H9 (cell line): Measurements from ENCODE around the gene FAM24B. TPM values are rescaled to one million over a fixed set of nuclear protein-coding genes. Genes with fewer than 3 reads are reported as not detected.

Experiments
- DNase-seq: peaks from one replicate; pipeline ENCODE4 v3.0.0-alpha.2; 2017
- H2AFZ ChIP-seq: one replicate; pipeline ENCODE4 v1.6.1; 2013; ENCODE audit warnings: mild to moderate bottlenecking, low read length, control low read depth, moderate library complexity
- H2AK5ac ChIP-seq: 2 replicates; pipeline ENCODE4 v1.6.1; 2013; ENCODE audit warnings: low read length, control low read depth, mixed read lengths; ENCODE audit not compliant: insufficient read length
- H2BK120ac ChIP-seq: one replicate; pipeline ENCODE4 v1.6.1; 2013; ENCODE audit warnings: low read depth, mild to moderate bottlenecking, low read length, control low read depth, inconsistent platforms; ENCODE audit not compliant: poor library complexity, severe bottlenecking
- H2BK12ac ChIP-seq: 2 replicates; pipeline ENCODE4 v1.6.1; 2013; ENCODE audit warnings: low read length, control low read depth, mixed read lengths, low read depth; ENCODE audit not compliant: insufficient read length
- H2BK15ac ChIP-seq: 2 replicates; pipeline ENCODE4 v1.6.1; 2013; ENCODE audit warnings: low read depth, low read length, control low read depth
- H2BK20ac ChIP-seq: one replicate; pipeline ENCODE4 v1.6.1; 2013; ENCODE audit warnings: low read depth, mild to moderate bottlenecking, low read length, control low read depth, inconsistent platforms; ENCODE audit not compliant: poor library complexity, severe bottlenecking
- H2BK5ac ChIP-seq: 2 replicates; pipeline ENCODE4 v1.6.1; 2013; ENCODE audit warnings: low read length, control low read depth, mixed read lengths; ENCODE audit not compliant: insufficient read length
- H3K14ac ChIP-seq: 2 replicates; pipeline ENCODE4 v1.6.1; 2013; ENCODE audit warnings: low read length, control low read depth; ENCODE audit not compliant: insufficient read depth
- H3K18ac ChIP-seq: 2 replicates; pipeline ENCODE4 v1.6.1; 2013; ENCODE audit warnings: low read depth, mild to moderate bottlenecking, mixed read lengths, low read length, control low read depth; ENCODE audit not compliant: insufficient read length
- H3K23ac ChIP-seq: 2 replicates; pipeline ENCODE4 v1.6.1; 2013; ENCODE audit warnings: low read length, control low read depth, mixed read lengths, low read depth; ENCODE audit not compliant: insufficient read length
- H3K23me2 ChIP-seq: 2 replicates; pipeline ENCODE4 v1.6.1; 2013; ENCODE audit warnings: low read depth, mild to moderate bottlenecking, mixed read lengths, low read length, control low read depth; ENCODE audit not compliant: insufficient read length, poor library complexity, severe bottlenecking
- H3K27ac ChIP-seq: 2 replicates; pipeline ENCODE4 v1.5.1; 2013; ENCODE audit warnings: low read length, control low read depth, mixed read lengths, low read depth; ENCODE audit not compliant: insufficient read length
- H3K27me3 ChIP-seq: 2 replicates; pipeline ENCODE4 v1.6.1; 2013; ENCODE audit warnings: low read length, control low read depth, inconsistent platforms; ENCODE audit not compliant: insufficient read depth
- H3K4ac ChIP-seq: 2 replicates; pipeline ENCODE4 v1.6.1; 2013; ENCODE audit warnings: low read depth, mild to moderate bottlenecking, control low read depth, inconsistent platforms, low read length, moderate library complexity
- H3K4me1 ChIP-seq: 2 replicates; pipeline ENCODE4 v1.6.1; 2013; ENCODE audit warnings: low read length, control low read depth, inconsistent platforms; ENCODE audit not compliant: insufficient read depth
- H3K4me2 ChIP-seq: 2 replicates; pipeline ENCODE4 v1.6.1; 2013; ENCODE audit warnings: low read length, control low read depth, mixed read lengths; ENCODE audit not compliant: insufficient read length, insufficient read depth
- H3K56ac ChIP-seq: 2 replicates; pipeline ENCODE4 v1.6.1; 2013; ENCODE audit warnings: low read depth, mild to moderate bottlenecking, mixed read lengths, low read length, control low read depth; ENCODE audit not compliant: insufficient read length
- H3K79me1 ChIP-seq: 2 replicates; pipeline ENCODE4 v1.6.1; 2013; ENCODE audit warnings: low read depth, mild to moderate bottlenecking, moderate library complexity, low read length, control low read depth, inconsistent platforms; ENCODE audit not compliant: insufficient read depth, poor library complexity, severe bottlenecking
- H3K79me2 ChIP-seq: 2 replicates; pipeline ENCODE4 v1.6.1; 2013; ENCODE audit warnings: low read length, control low read depth, inconsistent platforms; ENCODE audit not compliant: insufficient read depth
- H3K9ac ChIP-seq: 2 replicates; pipeline ENCODE4 v1.6.1; 2013; ENCODE audit warnings: low read length, control low read depth, mixed read lengths; ENCODE audit not compliant: insufficient read length; ENCODE audit errors: extremely low read depth
- H3K9me3 ChIP-seq: one replicate; pipeline ENCODE4 v1.6.1; 2013; ENCODE audit warnings: low read depth, low read length, inconsistent platforms; ENCODE audit not compliant: control insufficient read depth
- H3T11ph ChIP-seq: one replicate; pipeline ENCODE4 v1.6.1; 2013; ENCODE audit warnings: mild to moderate bottlenecking, low read length, control low read depth, inconsistent platforms
- H4K20me1 ChIP-seq: one replicate; pipeline ENCODE4 v1.6.1; 2013; ENCODE audit not compliant: control insufficient read depth, insufficient read length, insufficient read depth
- H4K5ac ChIP-seq: 2 replicates; pipeline ENCODE4 v1.6.1; 2013; ENCODE audit warnings: low read depth, mild to moderate bottlenecking, mixed read lengths, low read length, control low read depth; ENCODE audit not compliant: insufficient read length
- H4K8ac ChIP-seq: replicated peaks from 2 replicates; pipeline ENCODE4 v1.6.1; 2013; ENCODE audit warnings: low read length, control low read depth, mixed read lengths, low read depth; ENCODE audit not compliant: insufficient read length
- H4K91ac ChIP-seq: 2 replicates; pipeline ENCODE4 v1.6.1; 2013; ENCODE audit warnings: low read depth, mild to moderate bottlenecking, moderate library complexity, mixed read lengths, low read length, control low read depth; ENCODE audit not compliant: insufficient read length
- H3K27ac Mint-ChIP-seq, 3 experiments: 2 replicates in 2 of 3; 3 replicates in 1 of 3; pipeline ENCODE4 v1.8.0; 2020 to 2021; ENCODE audit warnings: mixed read lengths in 3 of 3, mild to moderate bottlenecking in 1 of 3, moderate library complexity in 1 of 3
- H3K27me3 Mint-ChIP-seq: 2 replicates; pipeline ENCODE4 v1.8.0; 2021; ENCODE audit warnings: low read depth, mild to moderate bottlenecking, moderate library complexity, mixed read lengths
- H3K36me3 Mint-ChIP-seq, 3 experiments: 2 replicates in 2 of 3; 3 replicates in 1 of 3; pipeline ENCODE4 v1.8.0; 2020 to 2021; ENCODE audit warnings: low read depth in 3 of 3, mixed read lengths in 3 of 3; ENCODE audit not compliant: insufficient read depth in 1 of 3
- H3K4me1 Mint-ChIP-seq, 2 experiments: 2 replicates each; pipeline ENCODE4 v1.8.0; 2020; ENCODE audit warnings: mixed read lengths in 2 of 2
- H3K4me3 Mint-ChIP-seq, 2 experiments: 2 replicates in 1 of 2; 3 replicates in 1 of 2; pipeline ENCODE4 v1.8.0; 2020 to 2021; ENCODE audit warnings: mild to moderate bottlenecking in 2 of 2, mixed read lengths in 2 of 2, moderate library complexity in 1 of 2
- H3K9me3 Mint-ChIP-seq, 2 experiments: 2 replicates in 1 of 2; 3 replicates in 1 of 2; pipeline ENCODE4 v1.8.0; 2020; ENCODE audit warnings: mild to moderate bottlenecking in 2 of 2, mixed read lengths in 2 of 2, moderate library complexity in 1 of 2
- WGBS: extraction: QIAGEN DNeasy Blood & Tissue Kit; methylation state at CpG from one replicate; pipeline ENCODE4 v1.1.7; 2013; ENCODE audit warnings: missing lambda C conversion rate, low lambda C conversion rate, mixed read lengths; ENCODE audit not compliant: insufficient read length; ENCODE audit errors: extremely low coverage; 5-methylcytosine and 5-hydroxymethylcytosine counted together
- total RNA-seq: library from RNA; stranded (reverse); gene quantifications from 2 replicates; pipeline ENCODE4 v1.2.1, GENCODE V29; 2021
- TF ChIP-seq, protein P1 (sequence below): fragments of 200-600 bp; sonication (generic); conservative IDR thresholded peaks from 3 replicates; pipeline ENCODE4 v1.8.0; 2021; ENCODE audit warnings: antibody characterized with exemption, mild to moderate bottlenecking

FAM24B gene
- total RNA-seq, 1 experiment from 2014 or later = not detected

DNA sequence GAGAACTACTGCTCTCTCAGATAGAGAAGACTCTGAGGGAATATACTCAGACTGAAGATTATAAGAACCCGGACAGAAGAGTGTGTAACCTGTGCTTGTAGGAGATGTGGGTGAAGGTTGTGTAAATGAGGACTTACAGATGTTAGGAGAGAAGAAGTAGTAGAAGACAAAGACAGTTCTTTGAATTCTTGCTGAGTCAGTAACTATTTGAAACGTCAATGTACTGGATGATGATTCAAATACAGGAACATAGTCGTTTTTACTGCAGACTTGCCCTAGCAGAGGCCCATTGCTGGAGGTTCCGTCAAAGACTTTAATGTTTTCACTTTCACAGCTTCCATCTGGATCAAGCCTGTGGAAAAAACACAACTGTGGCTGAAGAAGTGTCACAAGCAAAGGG, 40.5 kb downstream of the FAM24B start:
- Histone ChIP-seq H3K4me1 (no peaks in the 10 kb centered on the region), H3K18ac (no peak overlapping the region), H3K14ac (no peak overlapping the region), H3K9me3 (no peaks in the 10 kb centered on the region), H3K27me3 (no peaks in the 10 kb centered on the region), H3K23ac (no peak overlapping the region), H4K20me1 (no peaks in the 10 kb centered on the region), H2BK120ac (no peak overlapping the region), H2BK5ac (no peak overlapping the region), H3K56ac (no peak overlapping the region), H3K4ac (no peak overlapping the region), H2BK15ac (no peak overlapping the region), H3K4me2 (no peak overlapping the region), H4K91ac (no peak overlapping the region), H4K8ac (no peak overlapping the region), H3K27ac (no peak overlapping the region), H3T11ph (no peak overlapping the region), H3K9ac (no peak overlapping the region), H3K79me1 (no peaks in the 10 kb centered on the region), H2BK20ac (no peak overlapping the region), H2AK5ac (no peak overlapping the region), H2BK12ac (no peak overlapping the region), H3K79me2 (no peaks in the 10 kb centered on the region; the same call in 1 of the 2 replicates), H4K5ac (no peak overlapping the region), H2AFZ (no peak overlapping the region), H3K23me2 (no peaks in the 10 kb centered on the region)
- no peak for DNase-seq
- Mint-ChIP-seq H3K36me3 (peaks cover 35 to 96% (median 65%) of the 10 kb centered on the region in 3 experiments), H3K27ac (no peak overlapping the region; a peak in 1 of 7 replicates), H3K27me3 (no peaks in the 10 kb centered on the region), H3K4me3 (no peak overlapping the region), H3K9me3 (peaks cover 5 to 12% of the 10 kb centered on the region in 2 experiments), H3K4me1 (peaks cover 2% of the 10 kb centered on the region in 2 experiments; a peak in 1 of 4 replicates)
- no CpG with 5 or more reads among the region's 4 CpGs for WGBS
- TF ChIP-seq, protein P1, sequence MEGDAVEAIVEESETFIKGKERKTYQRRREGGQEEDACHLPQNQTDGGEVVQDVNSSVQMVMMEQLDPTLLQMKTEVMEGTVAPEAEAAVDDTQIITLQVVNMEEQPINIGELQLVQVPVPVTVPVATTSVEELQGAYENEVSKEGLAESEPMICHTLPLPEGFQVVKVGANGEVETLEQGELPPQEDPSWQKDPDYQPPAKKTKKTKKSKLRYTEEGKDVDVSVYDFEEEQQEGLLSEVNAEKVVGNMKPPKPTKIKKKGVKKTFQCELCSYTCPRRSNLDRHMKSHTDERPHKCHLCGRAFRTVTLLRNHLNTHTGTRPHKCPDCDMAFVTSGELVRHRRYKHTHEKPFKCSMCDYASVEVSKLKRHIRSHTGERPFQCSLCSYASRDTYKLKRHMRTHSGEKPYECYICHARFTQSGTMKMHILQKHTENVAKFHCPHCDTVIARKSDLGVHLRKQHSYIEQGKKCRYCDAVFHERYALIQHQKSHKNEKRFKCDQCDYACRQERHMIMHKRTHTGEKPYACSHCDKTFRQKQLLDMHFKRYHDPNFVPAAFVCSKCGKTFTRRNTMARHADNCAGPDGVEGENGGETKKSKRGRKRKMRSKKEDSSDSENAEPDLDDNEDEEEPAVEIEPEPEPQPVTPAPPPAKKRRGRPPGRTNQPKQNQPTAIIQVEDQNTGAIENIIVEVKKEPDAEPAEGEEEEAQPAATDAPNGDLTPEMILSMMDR = no peak
